Measurements from ENCODE around the gene LDHA. TPM values are rescaled to one million over a fixed set of nuclear protein-coding genes. Genes with fewer than 3 reads are reported as not detected.

LDHA gene
- total and polyA plus RNA-seq, 9 of the 15 experiments (the other 6 are each of a cell fraction or from before 2014, with no cell fraction given): 535 to 3,001 (median 926) TPM

- peaks cover under 1% of the 10 kb centered on the region; the same call in 1 of the 2 replicates for H4K20me1 ChIP-seq (replicated peaks; ENCODE audit: control insufficient read depth, insufficient read depth, low read length)
- in situ Hi-C loops (cut with MboI) (no loop called here), intact Hi-C loops (cut with micrococcal nuclease) (loop anchor here (10.0 kb wide), 1 partner anchor 255 kb away; no protein-coding TSS in a partner anchor)
- no peak overlapping the region for H3K9ac ChIP-seq (ENCODE audit: insufficient read depth in 1 of 2, low read depth in 2 of 2, low read length in 2 of 2)
- CTCF ChIA-PET (ENCODE audit: low intra/inter-chr PET ratio): no interaction called here
- no TSS peak for BruUV-seq (replicated peaks)
- H2AFZ ChIP-seq (ENCODE audit: low read depth, low read length): no peak overlapping the region
- H3K36me3 ChIP-seq (ENCODE audit: control insufficient read depth, insufficient read depth, low read length): peaks cover 2% of the 10 kb centered on the region; the same call in 2 of the 3 replicates
- no peak overlapping the region for H3K4me2 ChIP-seq (ENCODE audit: insufficient read depth, low read length)
- WGBS (ENCODE audit: insufficient coverage, low coverage, missing lambda C conversion rate): 41% methylated on average over 3 of the region's 3 CpGs
- H3K9me3 ChIP-seq (replicated peaks; ENCODE audit: control insufficient read depth, insufficient read depth, low read depth, low read length): no peaks in the 10 kb centered on the region
- POLR2A ChIA-PET: no interaction called here
- H3K4me3 ChIP-seq: no peak overlapping the region
- H3K9me1 ChIP-seq (ENCODE audit: control insufficient read depth, insufficient read depth, low read length): no peaks in the 10 kb centered on the region
- no peaks in the 10 kb centered on the region for H3K27me3 ChIP-seq (ENCODE audit: control insufficient read depth in 2 of 2, insufficient read depth in 2 of 2, low read length in 2 of 2)
- H3K4me1 ChIP-seq (replicated peaks in 1 of 2; ENCODE audit: control insufficient read depth in 2 of 2, insufficient read depth in 2 of 2, low read length in 2 of 2): peaks cover 10 to 21% of the 10 kb centered on the region in 2 experiments
- H3K79me2 ChIP-seq (ENCODE audit: control insufficient read depth, insufficient read depth, low read length): peaks cover 15% of the 10 kb centered on the region
- DNase-seq (ENCODE audit: extremely low read depth in 1 of 4, low spot score in 3 of 4) (no peak), FAIRE-seq (no peak), ATAC-seq (no peak)
- H3K27ac ChIP-seq (ENCODE audit: extremely low read depth, low read depth, low read length): no peak overlapping the region
- no peak for TF ChIP-seq CBFB (CRISPR knock-in tag; IDR thresholded peaks at IDR 0.05)
- TF ChIP-seq, protein P1, sequence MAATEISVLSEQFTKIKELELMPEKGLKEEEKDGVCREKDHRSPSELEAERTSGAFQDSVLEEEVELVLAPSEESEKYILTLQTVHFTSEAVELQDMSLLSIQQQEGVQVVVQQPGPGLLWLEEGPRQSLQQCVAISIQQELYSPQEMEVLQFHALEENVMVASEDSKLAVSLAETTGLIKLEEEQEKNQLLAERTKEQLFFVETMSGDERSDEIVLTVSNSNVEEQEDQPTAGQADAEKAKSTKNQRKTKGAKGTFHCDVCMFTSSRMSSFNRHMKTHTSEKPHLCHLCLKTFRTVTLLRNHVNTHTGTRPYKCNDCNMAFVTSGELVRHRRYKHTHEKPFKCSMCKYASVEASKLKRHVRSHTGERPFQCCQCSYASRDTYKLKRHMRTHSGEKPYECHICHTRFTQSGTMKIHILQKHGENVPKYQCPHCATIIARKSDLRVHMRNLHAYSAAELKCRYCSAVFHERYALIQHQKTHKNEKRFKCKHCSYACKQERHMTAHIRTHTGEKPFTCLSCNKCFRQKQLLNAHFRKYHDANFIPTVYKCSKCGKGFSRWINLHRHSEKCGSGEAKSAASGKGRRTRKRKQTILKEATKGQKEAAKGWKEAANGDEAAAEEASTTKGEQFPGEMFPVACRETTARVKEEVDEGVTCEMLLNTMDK (IDR thresholded peaks at IDR 0.05; ENCODE audit: borderline replicate concordance, insufficient read depth, low read depth, low read length, poor library complexity, severe bottlenecking): no peak
- TF ChIP-seq NR0B1 (IDR thresholded peaks at IDR 0.05; ENCODE audit: partially characterized antibody): no peak
- TF ChIP-seq, protein P2, sequence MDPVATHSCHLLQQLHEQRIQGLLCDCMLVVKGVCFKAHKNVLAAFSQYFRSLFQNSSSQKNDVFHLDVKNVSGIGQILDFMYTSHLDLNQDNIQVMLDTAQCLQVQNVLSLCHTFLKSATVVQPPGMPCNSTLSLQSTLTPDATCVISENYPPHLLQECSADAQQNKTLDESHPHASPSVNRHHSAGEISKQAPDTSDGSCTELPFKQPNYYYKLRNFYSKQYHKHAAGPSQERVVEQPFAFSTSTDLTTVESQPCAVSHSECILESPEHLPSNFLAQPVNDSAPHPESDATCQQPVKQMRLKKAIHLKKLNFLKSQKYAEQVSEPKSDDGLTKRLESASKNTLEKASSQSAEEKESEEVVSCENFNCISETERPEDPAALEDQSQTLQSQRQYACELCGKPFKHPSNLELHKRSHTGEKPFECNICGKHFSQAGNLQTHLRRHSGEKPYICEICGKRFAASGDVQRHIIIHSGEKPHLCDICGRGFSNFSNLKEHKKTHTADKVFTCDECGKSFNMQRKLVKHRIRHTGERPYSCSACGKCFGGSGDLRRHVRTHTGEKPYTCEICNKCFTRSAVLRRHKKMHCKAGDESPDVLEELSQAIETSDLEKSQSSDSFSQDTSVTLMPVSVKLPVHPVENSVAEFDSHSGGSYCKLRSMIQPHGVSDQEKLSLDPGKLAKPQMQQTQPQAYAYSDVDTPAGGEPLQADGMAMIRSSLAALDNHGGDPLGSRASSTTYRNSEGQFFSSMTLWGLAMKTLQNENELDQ (CRISPR knock-in tag; IDR thresholded peaks at IDR 0.05; ENCODE audit: borderline replicate concordance): no peak
- TF ChIP-seq, protein P3, sequence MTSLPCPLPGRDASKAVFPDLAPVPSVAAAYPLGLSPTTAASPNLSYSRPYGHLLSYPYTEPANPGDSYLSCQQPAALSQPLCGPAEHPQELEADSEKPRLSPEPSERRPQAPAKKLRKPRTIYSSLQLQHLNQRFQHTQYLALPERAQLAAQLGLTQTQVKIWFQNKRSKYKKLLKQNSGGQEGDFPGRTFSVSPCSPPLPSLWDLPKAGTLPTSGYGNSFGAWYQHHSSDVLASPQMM (CRISPR knock-in tag; IDR thresholded peaks at IDR 0.05): no peak
- peak; percentile 80 for TF ChIP-seq NFE2 (IDR thresholded peaks at IDR 0.05; ENCODE audit: low read depth)
- TF ChIP-seq C11orf30 (IDR thresholded peaks at IDR 0.05; ENCODE audit: low read depth): peak; percentile 72
- TF ChIP-seq NFE2L1 (tag; IDR thresholded peaks at IDR 0.05; ENCODE audit: borderline replicate concordance, low read depth): peak; percentile 54; the same call in 1 of the 2 replicates
- no peak for TF ChIP-seq ZKSCAN8 (CRISPR knock-in tag; IDR thresholded peaks at IDR 0.05)
- no peak for TF ChIP-seq NRF1 (conservative IDR thresholded peaks at IDR 0.05 in 1 of 2, IDR thresholded peaks at IDR 0.05 in 1 of 2)
- no peak for TF ChIP-seq THAP12 (CRISPR knock-in tag; IDR thresholded peaks at IDR 0.05)
- no peak for TF ChIP-seq CEBPB (tag; IDR thresholded peaks at IDR 0.05)
- TF ChIP-seq RUNX1 (IDR thresholded peaks at IDR 0.05; ENCODE audit: low read depth): no peak
- TF ChIP-seq BCL6 (CRISPR knock-in tag; IDR thresholded peaks at IDR 0.05): no peak
- TF ChIP-seq GATAD2A (IDR thresholded peaks at IDR 0.05): no peak
These were observed 4.3 kb upstream of the LDHA start for GRCh38 chr11:18390088-18390487.
